ENCODE results near the gene PFKM.

PFKM gene

GRCh38 chr12:48160807-48161206 is 41.6 kb downstream of the PFKM start:
- Histone ChIP-seq H3K27me3 (ENCODE audit: control insufficient read depth, insufficient read depth, low read length) (peaks cover 28% of the 10 kb centered on the region), H3K4me3 (ENCODE audit: low read length) (no peak overlapping the region), H3K4me2 (ENCODE audit: low read length) (no peak overlapping the region), H3K36me3 (ENCODE audit: insufficient read depth, low read length) (no peaks in the 10 kb centered on the region), H3K4me1 (ENCODE audit: control insufficient read depth, insufficient read depth, low read length) (peaks cover 10% of the 10 kb centered on the region), H3K9ac (ENCODE audit: low read depth, low read length) (no peak overlapping the region), H3K9me3 (replicated peaks; ENCODE audit: low read length) (no peaks in the 10 kb centered on the region)

GRCh38 chr12:48163150-48163747 is 44.1 kb downstream of the PFKM start:
- H3K9me3 ChIP-seq (replicated peaks; ENCODE audit: low read length) = no peaks in the 10 kb centered on the region
- H3K4me2 ChIP-seq (ENCODE audit: low read length) = no peak overlapping the region
- H3K36me3 ChIP-seq (ENCODE audit: insufficient read depth, low read length) = no peaks in the 10 kb centered on the region
- H3K9ac ChIP-seq (ENCODE audit: low read depth, low read length) = no peak overlapping the region
- no peaks in the 10 kb centered on the region for H3K4me1 ChIP-seq (ENCODE audit: control insufficient read depth, insufficient read depth, low read length)
- peaks cover 39% of the 10 kb centered on the region for H3K27me3 ChIP-seq (ENCODE audit: control insufficient read depth, insufficient read depth, low read length)
- H3K4me3 ChIP-seq (ENCODE audit: low read length) = no peak overlapping the region

GRCh38 chr12:48164451-48164850 is 45.3 kb downstream of the PFKM start:
- no peak overlapping the region for H3K4me2 ChIP-seq (ENCODE audit: low read length)
- no peaks in the 10 kb centered on the region for H3K36me3 ChIP-seq (ENCODE audit: insufficient read depth, low read length)
- H3K9ac ChIP-seq (ENCODE audit: low read depth, low read length) = no peak overlapping the region
- H3K27me3 ChIP-seq (ENCODE audit: control insufficient read depth, insufficient read depth, low read length) = peaks cover 46% of the 10 kb centered on the region
- H3K4me3 ChIP-seq (ENCODE audit: low read length) = no peak overlapping the region
- H3K9me3 ChIP-seq (replicated peaks; ENCODE audit: low read length) = no peaks in the 10 kb centered on the region
- H3K4me1 ChIP-seq (ENCODE audit: control insufficient read depth, insufficient read depth, low read length) = no peaks in the 10 kb centered on the region

GRCh38 chr12:48165089-48165981 is 46.2 kb downstream of the PFKM start:
- H3K4me1 ChIP-seq (ENCODE audit: control insufficient read depth, insufficient read depth, low read length) = no peaks in the 10 kb centered on the region
- H3K27me3 ChIP-seq (ENCODE audit: control insufficient read depth, insufficient read depth, low read length) = peaks cover 46% of the 10 kb centered on the region
- no peaks in the 10 kb centered on the region for H3K36me3 ChIP-seq (ENCODE audit: insufficient read depth, low read length)
- no peaks in the 10 kb centered on the region for H3K9me3 ChIP-seq (replicated peaks; ENCODE audit: low read length)
- no peak overlapping the region for H3K4me2 ChIP-seq (ENCODE audit: low read length)
- no peak overlapping the region for H3K4me3 ChIP-seq (ENCODE audit: low read length)
- H3K9ac ChIP-seq (ENCODE audit: low read depth, low read length) = no peak overlapping the region

GRCh38 chr12:48169011-48169410 is 49.8 kb downstream of the PFKM start:
- H3K9me3 ChIP-seq (replicated peaks; ENCODE audit: low read length) = no peaks in the 10 kb centered on the region
- no peak overlapping the region for H3K9ac ChIP-seq (ENCODE audit: low read depth, low read length)
- H3K27me3 ChIP-seq (ENCODE audit: control insufficient read depth, insufficient read depth, low read length) = peaks cover 25% of the 10 kb centered on the region
- no peaks in the 10 kb centered on the region for H3K36me3 ChIP-seq (ENCODE audit: insufficient read depth, low read length)
- no peaks in the 10 kb centered on the region for H3K4me1 ChIP-seq (ENCODE audit: control insufficient read depth, insufficient read depth, low read length)
- H3K4me3 ChIP-seq (ENCODE audit: low read length) = no peak overlapping the region
- no peak overlapping the region for H3K4me2 ChIP-seq (ENCODE audit: low read length)

- Histone ChIP-seq H3K4me3 (ENCODE audit: low read length) (no peak overlapping the region), H3K27me3 (ENCODE audit: control insufficient read depth, insufficient read depth, low read length) (peaks cover 56% of the 10 kb centered on the region), H3K9ac (ENCODE audit: low read depth, low read length) (no peak overlapping the region), H3K4me2 (ENCODE audit: low read length) (no peak overlapping the region), H3K9me3 (replicated peaks; ENCODE audit: low read length) (no peaks in the 10 kb centered on the region), H3K4me1 (ENCODE audit: control insufficient read depth, insufficient read depth, low read length) (no peaks in the 10 kb centered on the region), H3K36me3 (ENCODE audit: insufficient read depth, low read length) (no peaks in the 10 kb centered on the region)
Measured at GRCh38 chr12:48175613-48176416, 56.7 kb downstream of the PFKM start.

GRCh38 chr12:48176417-48176751 is 57.2 kb downstream of the PFKM start:
- Histone ChIP-seq H3K9ac (ENCODE audit: low read depth, low read length) (no peak overlapping the region), H3K36me3 (ENCODE audit: insufficient read depth, low read length) (no peaks in the 10 kb centered on the region), H3K4me2 (ENCODE audit: low read length) (no peak overlapping the region), H3K4me1 (ENCODE audit: control insufficient read depth, insufficient read depth, low read length) (no peaks in the 10 kb centered on the region), H3K9me3 (replicated peaks; ENCODE audit: low read length) (no peaks in the 10 kb centered on the region), H3K4me3 (ENCODE audit: low read length) (no peak overlapping the region), H3K27me3 (ENCODE audit: control insufficient read depth, insufficient read depth, low read length) (peaks cover 62% of the 10 kb centered on the region)

- Histone ChIP-seq H3K4me1 (ENCODE audit: control insufficient read depth, insufficient read depth, low read length) (peaks cover 5% of the 10 kb centered on the region), H3K9me3 (replicated peaks; ENCODE audit: low read length) (no peaks in the 10 kb centered on the region), H3K4me2 (ENCODE audit: low read length) (no peak overlapping the region), H3K36me3 (ENCODE audit: insufficient read depth, low read length) (no peaks in the 10 kb centered on the region), H3K4me3 (ENCODE audit: low read length) (no peak overlapping the region), H3K9ac (ENCODE audit: low read depth, low read length) (no peak overlapping the region), H3K27me3 (ENCODE audit: control insufficient read depth, insufficient read depth, low read length) (peaks cover 66% of the 10 kb centered on the region)
Measured at GRCh38 chr12:48177982-48178381, 58.8 kb downstream of the PFKM start.

GRCh38 chr12:48179466-48179865 is 60.3 kb downstream of the PFKM start:
- H3K27me3 ChIP-seq (ENCODE audit: control insufficient read depth, insufficient read depth, low read length) = peaks cover 71% of the 10 kb centered on the region

GRCh38 chr12:48180424-48180823 is 61.3 kb downstream of the PFKM start:
- Histone ChIP-seq H3K4me2 (ENCODE audit: low read length) (no peak overlapping the region), H3K9ac (ENCODE audit: low read depth, low read length) (no peak overlapping the region), H3K4me1 (ENCODE audit: control insufficient read depth, insufficient read depth, low read length) (peaks cover 5% of the 10 kb centered on the region), H3K9me3 (replicated peaks; ENCODE audit: low read length) (no peaks in the 10 kb centered on the region), H3K27me3 (ENCODE audit: control insufficient read depth, insufficient read depth, low read length) (peaks cover 78% of the 10 kb centered on the region), H3K4me3 (ENCODE audit: low read length) (no peak overlapping the region), H3K36me3 (ENCODE audit: insufficient read depth, low read length) (no peaks in the 10 kb centered on the region)

More at GRCh38 chr12:48179466-48179865, 60.3 kb downstream of the PFKM start:
- H3K9ac ChIP-seq (ENCODE audit: low read depth, low read length) = no peak overlapping the region
- H3K4me2 ChIP-seq (ENCODE audit: low read length) = no peak overlapping the region
- no peaks in the 10 kb centered on the region for H3K9me3 ChIP-seq (replicated peaks; ENCODE audit: low read length)
- peaks cover 5% of the 10 kb centered on the region for H3K4me1 ChIP-seq (ENCODE audit: control insufficient read depth, insufficient read depth, low read length)
- no peaks in the 10 kb centered on the region for H3K36me3 ChIP-seq (ENCODE audit: insufficient read depth, low read length)
- H3K4me3 ChIP-seq (ENCODE audit: low read length) = no peak overlapping the region

- H3K36me3 ChIP-seq (ENCODE audit: insufficient read depth, low read length) = no peaks in the 10 kb centered on the region
- H3K4me2 ChIP-seq (ENCODE audit: low read length) = no peak overlapping the region
- H3K9ac ChIP-seq (ENCODE audit: low read depth, low read length) = no peak overlapping the region
- peaks cover 78% of the 10 kb centered on the region for H3K27me3 ChIP-seq (ENCODE audit: control insufficient read depth, insufficient read depth, low read length)
- H3K4me3 ChIP-seq (ENCODE audit: low read length) = no peak overlapping the region
- no peaks in the 10 kb centered on the region for H3K9me3 ChIP-seq (replicated peaks; ENCODE audit: low read length)
- peaks cover 5% of the 10 kb centered on the region for H3K4me1 ChIP-seq (ENCODE audit: control insufficient read depth, insufficient read depth, low read length)
Measured at GRCh38 chr12:48180857-48181495, 61.8 kb downstream of the PFKM start.

All from skeletal muscle satellite cell (primary cell).